K562 (cell line): Measurements from ENCODE around the gene NES. TPM values are rescaled to one million over a fixed set of nuclear protein-coding genes. Genes with fewer than 3 reads are reported as not detected.
A peak's percentile ranks its signal among the peaks of the same experiment; 100 is the strongest.

ENCODE experiments used
- CBFB ChIP-seq: sonication (generic); formaldehyde crosslinking; IDR thresholded peaks from 2 replicates; pipeline ENCODE4 v1.4.0; 2020; ENCODE audit warnings: mild to moderate bottlenecking, missing genetic modification reagents
- CREM ChIP-seq: IDR thresholded peaks from 2 replicates; pipeline ENCODE4 v1.6.1; 2014; ENCODE audit warnings: antibody characterized with exemption, low read depth
- FOSL1 ChIP-seq: fragments of 200-800 bp; sonication (Bioruptor generic); conservative IDR thresholded peaks from 2 replicates; pipeline ENCODE4 v1.6.1; 2016; ENCODE audit warnings: missing genetic modification characterization, missing compliant biosample characterization
- FOXK2 ChIP-seq, 2 experiments: fragments of 450-650 bp; IDR thresholded peaks in 1 of 2; conservative IDR thresholded peaks in 1 of 2; 2 replicates each; pipeline ENCODE4 v1.6.1; 2016; ENCODE audit warnings: low read depth in 2 of 2, mild to moderate bottlenecking in 1 of 2
- GATAD2A ChIP-seq: fragments of 450-650 bp; IDR thresholded peaks from 2 replicates; pipeline ENCODE4 v1.6.1; 2017
- KLF16 ChIP-seq: IDR thresholded peaks from 2 replicates; pipeline ENCODE4 v1.6.1; 2016; ENCODE audit warnings: antibody characterized with exemption
- MAFK ChIP-seq: IDR thresholded peaks from 2 replicates; pipeline ENCODE4 v1.6.1; 2011; ENCODE audit warnings: low read length, improper control_type of control experiment
- MCM2 ChIP-seq: fragments of 450-650 bp; IDR thresholded peaks from 2 replicates; pipeline ENCODE4 v1.6.1; 2017; ENCODE audit warnings: low read depth, mild to moderate bottlenecking
- MIER1 ChIP-seq: fragments of 450-650 bp; IDR thresholded peaks from 2 replicates; pipeline ENCODE4 v1.6.1; 2016; ENCODE audit warnings: antibody characterized with exemption, mild to moderate bottlenecking, low read depth
- MTF1 ChIP-seq: fragments of 250-450 bp; sonication (Bioruptor Pico); IDR thresholded peaks from 2 replicates; pipeline ENCODE4 v1.9.0; 2021; ENCODE audit warnings: moderate library complexity, mild to moderate bottlenecking, inconsistent platforms, borderline replicate concordance
- MYNN ChIP-seq, 2 experiments: sonication (generic); formaldehyde crosslinking in 1 of 2; IDR thresholded peaks; 2 replicates each; pipeline versions ENCODE4 v1.5.0 to v1.6.1; 2016 to 2020; ENCODE audit warnings: antibody characterized with exemption in 1 of 2, missing genetic modification reagents in 1 of 2
- PTRF ChIP-seq: fragments of 450-650 bp; IDR thresholded peaks from 2 replicates; pipeline ENCODE4 v1.6.1; 2016; ENCODE audit warnings: mild to moderate bottlenecking, missing genetic modification characterization, missing compliant biosample characterization
- PYGO2 ChIP-seq: fragments of 450-650 bp; IDR thresholded peaks from 2 replicates; pipeline ENCODE4 v1.6.1; 2016; ENCODE audit warnings: mild to moderate bottlenecking, missing genetic modification characterization, moderate library complexity, missing compliant biosample characterization
- RBM17 ChIP-seq: fragments of 200-400 bp; formaldehyde crosslinking; IDR thresholded peaks from 2 replicates; pipeline ENCODE4 v1.6.1; 2017; ENCODE audit warnings: low read depth, mild to moderate bottlenecking, low read length, borderline replicate concordance
- STAT5B ChIP-seq: fragments of 250-450 bp; sonication (Bioruptor Pico); IDR thresholded peaks from 2 replicates; pipeline ENCODE4 v1.8.0; 2021; ENCODE audit warnings: mild to moderate bottlenecking, inconsistent platforms
- ZNF217 ChIP-seq: sonication (generic); formaldehyde crosslinking; IDR thresholded peaks from 2 replicates; pipeline ENCODE4 v1.8.0; 2022; ENCODE audit warnings: mild to moderate bottlenecking, missing genetic modification reagents
- polyA plus RNA-seq, 8 experiments: library from polyadenylated mRNA; depleted of rRNA in 4 of 8; stranded (reverse) in 5 of 8; unstranded in 3 of 8; fragments of >200 nt; fragmentation: Nextera tagmentation in 2 of 8; fragmentation: Illumina TruSeq in 1 of 8; extraction: Ambion mirVana in 2 of 8; extraction: Trizol in 1 of 8; gene quantifications; 2 replicates each; pipeline versions ENCODE4 v1.2.1 to v1.2.3, GENCODE V29; 2011 to 2014; ENCODE audit warnings: inconsistent platforms in 1 of 8, missing spikeins in 1 of 8
- total RNA-seq, 7 experiments: library from RNA; depleted of rRNA in 6 of 7; stranded (reverse); fragments of >200 nt in 6 of 7; fragmentation: Illumina TruSeq in 2 of 7; extraction: Trizol in 2 of 7; gene quantifications; 2 replicates each; pipeline versions ENCODE4 v1.2.1 to v1.2.3, GENCODE V29; 2011 to 2021; ENCODE audit warnings: low replicate concordance in 1 of 7
- TF ChIP-seq, protein P1 (sequence below), 2 experiments: fragments of 200-800 bp in 1 of 2; sonication (Bioruptor generic) in 1 of 2; sonication (generic) in 1 of 2; formaldehyde crosslinking in 1 of 2; IDR thresholded peaks in 1 of 2; conservative IDR thresholded peaks in 1 of 2; 2 replicates each; pipeline versions ENCODE4 v1.5.0 to v1.6.1; 2016 to 2020; ENCODE audit warnings: missing compliant biosample characterization in 1 of 2, missing genetic modification characterization in 1 of 2, missing genetic modification reagents in 1 of 2

Gene NES
- total and polyA plus RNA-seq, 9 of the 15 experiments (the other 6 are each of a cell fraction or from before 2014, with no cell fraction given), result 0.10 to 8.6 (median 4.2) TPM

DNA sequence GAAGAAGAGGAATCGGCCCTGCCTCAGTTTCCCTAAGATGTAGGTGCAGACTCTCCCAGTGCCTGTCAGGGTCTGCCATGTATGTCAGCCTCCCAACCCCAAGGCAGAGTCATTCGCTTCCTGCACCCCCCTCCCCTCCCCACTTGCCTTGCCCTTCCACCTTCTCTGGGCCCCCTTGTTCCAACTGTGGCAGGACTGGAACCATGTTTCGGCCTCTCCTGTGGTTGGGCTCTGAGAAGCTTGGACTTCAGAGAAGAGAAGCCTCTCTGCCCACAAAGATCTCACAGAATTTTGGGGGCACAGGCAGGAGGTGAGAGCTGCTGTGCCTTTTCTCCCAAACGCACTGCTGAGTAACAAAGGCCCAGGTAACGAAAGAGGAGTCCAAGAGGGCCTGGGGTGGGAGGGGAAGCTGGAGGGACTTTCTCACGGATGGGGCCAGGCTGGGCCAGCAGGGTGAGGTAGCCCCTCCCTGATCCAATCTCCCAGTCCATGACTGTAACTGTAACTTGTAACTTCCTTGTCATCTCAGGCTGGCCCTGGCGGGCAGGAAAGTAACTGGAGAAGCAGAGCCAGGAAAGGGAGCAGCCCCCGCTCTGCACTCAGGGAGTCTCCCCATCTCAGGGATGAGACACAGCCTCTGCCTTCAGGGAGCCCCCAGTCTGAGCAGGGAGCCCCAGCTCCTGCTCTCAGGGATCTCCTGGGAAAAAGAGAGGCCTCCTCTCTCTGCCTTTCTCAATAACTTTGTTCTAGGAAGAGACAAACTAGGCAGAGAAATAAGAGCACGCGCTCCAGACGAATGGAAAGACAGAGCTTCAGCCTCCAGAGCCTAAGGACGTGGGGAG, 16.9 kb upstream of the NES start (continued):
- TF ChIP-seq FOSL1 (tag), result 0 out of 2 replicates have a peak, but pooled peaks have one; percentile 46
- no peak for TF ChIP-seq ZNF217 (CRISPR knock-in tag)
- 0 out of 4 replicates have a peak, but pooled peaks of 1 of the 2 experiments have one; percentile 12 for TF ChIP-seq FOXK2 (conservative IDR thresholded peaks at IDR 0.05 in 1 of 2, IDR thresholded peaks at IDR 0.05 in 1 of 2; ENCODE audit: low read depth in 2 of 2)
- TF ChIP-seq KLF16, result no peak
- TF ChIP-seq CREM, result peak; percentile 72; the same call in 1 of the 2 replicates
- TF ChIP-seq RBM17, result no peak
- peak; percentile 66; the same call in 1 of the 2 replicates for TF ChIP-seq GATAD2A
- TF ChIP-seq, protein P1, sequence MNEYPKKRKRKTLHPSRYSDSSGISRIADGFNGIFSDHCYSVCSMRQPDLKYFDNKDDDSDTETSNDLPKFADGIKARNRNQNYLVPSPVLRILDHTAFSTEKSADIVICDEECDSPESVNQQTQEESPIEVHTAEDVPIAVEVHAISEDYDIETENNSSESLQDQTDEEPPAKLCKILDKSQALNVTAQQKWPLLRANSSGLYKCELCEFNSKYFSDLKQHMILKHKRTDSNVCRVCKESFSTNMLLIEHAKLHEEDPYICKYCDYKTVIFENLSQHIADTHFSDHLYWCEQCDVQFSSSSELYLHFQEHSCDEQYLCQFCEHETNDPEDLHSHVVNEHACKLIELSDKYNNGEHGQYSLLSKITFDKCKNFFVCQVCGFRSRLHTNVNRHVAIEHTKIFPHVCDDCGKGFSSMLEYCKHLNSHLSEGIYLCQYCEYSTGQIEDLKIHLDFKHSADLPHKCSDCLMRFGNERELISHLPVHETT (CRISPR knock-in tag; conservative IDR thresholded peaks at IDR 0.05 in 1 of 2, IDR thresholded peaks at IDR 0.05 in 1 of 2), result peak in 1 of 2 experiments; percentile 74; a peak in 2 of 4 replicates
- TF ChIP-seq STAT5B, result no peak
- no peak; the same call in 1 of the 2 replicates for TF ChIP-seq MAFK
- TF ChIP-seq PTRF (tag), result peak; percentile 86
- peak; percentile 52; the same call in 1 of the 2 replicates for TF ChIP-seq PYGO2 (tag)
- peak; percentile 48; the same call in 1 of the 2 replicates for TF ChIP-seq MTF1 (CRISPR knock-in tag)
- TF ChIP-seq MCM2, result no peak
- TF ChIP-seq MIER1, result no peak
- TF ChIP-seq CBFB (CRISPR knock-in tag), result peak; percentile 81; the same call in 1 of the 2 replicates
- no peak for TF ChIP-seq MYNN (IDR thresholded peaks at IDR 0.05)
- TF ChIP-seq MYNN (CRISPR knock-in tag; IDR thresholded peaks at IDR 0.05), result no peak
